HEK293 (cell line): ENCODE results near the gene EGFR.

Experiments
- CTCF ChIA-PET: fragments of 350-600 bp; formaldehyde crosslinking; extraction: SDS; loops from one replicate; lab custom pipeline; 2021; ENCODE audit warnings: antibody characterized with exemption; lab: Yijun Ruan, JAX
- POLR2A ChIA-PET: fragments of 300-600 bp; formaldehyde crosslinking; extraction: SDS; loops from one replicate; lab custom pipeline; 2020; ENCODE audit warnings: antibody characterized with exemption, inconsistent platforms; lab: Yijun Ruan, JAX
- H3K27ac ChIP-seq: fragments of 200-500 bp; sonication (Bioruptor generic); 2 replicates; pipeline ENCODE4 v1.5.1; 2014; ENCODE audit warnings: low read depth, low read length, control low read depth, inconsistent platforms; ENCODE audit errors: extremely low read depth
- H3K36me3 ChIP-seq, 2 experiments: fragments of 200-500 bp in 1 of 2; sonication (Bioruptor generic) in 1 of 2; 1 replicate in 1 of 2; 2 replicates in 1 of 2; pipeline ENCODE4 v1.5.1; 2014 to 2017; ENCODE audit warnings: inconsistent platforms in 2 of 2, low read length in 2 of 2; ENCODE audit not compliant: control insufficient read depth in 2 of 2, insufficient read depth in 1 of 2
- H3K4me1 ChIP-seq: fragments of 200-500 bp; sonication (Bioruptor generic); 2 replicates; pipeline ENCODE4 v1.5.1; 2014; ENCODE audit warnings: mild to moderate bottlenecking, low read length, inconsistent platforms; ENCODE audit not compliant: control insufficient read depth, insufficient read depth
- H3K4me3 ChIP-seq: 2 replicates; pipeline ENCODE4 v1.5.1; 2011; ENCODE audit warnings: low read depth, mild to moderate bottlenecking, control low read depth, low read length, moderate library complexity
- H3K9me3 ChIP-seq: fragments of 200-500 bp; sonication (Bioruptor generic); 2 replicates; pipeline ENCODE4 v1.5.1; 2014; ENCODE audit warnings: low read depth, low read length, inconsistent platforms; ENCODE audit not compliant: control insufficient read depth, insufficient read depth
- EGR2 ChIP-seq: fragments of 450-650 bp; formaldehyde crosslinking; IDR thresholded peaks from 2 replicates; pipeline ENCODE4 v1.5.1; 2016; ENCODE audit warnings: low read depth, missing biosample characterization, missing genetic modification characterization
- GLIS1 ChIP-seq: fragments of 450-650 bp; formaldehyde crosslinking; IDR thresholded peaks from 2 replicates; pipeline ENCODE4 v1.5.1; 2016; ENCODE audit warnings: missing biosample characterization, missing genetic modification characterization
- SCRT1 ChIP-seq: fragments of 450-650 bp; formaldehyde crosslinking; IDR thresholded peaks from 2 replicates; pipeline ENCODE4 v1.5.1; 2016; ENCODE audit warnings: missing biosample characterization, missing genetic modification characterization, borderline replicate concordance
- SCRT2 ChIP-seq: fragments of 450-650 bp; formaldehyde crosslinking; IDR thresholded peaks from 2 replicates; pipeline ENCODE4 v1.5.1; 2016; ENCODE audit warnings: missing biosample characterization, missing genetic modification characterization
- SP7 ChIP-seq: fragments of 450-650 bp; formaldehyde crosslinking; IDR thresholded peaks from 2 replicates; pipeline ENCODE4 v1.5.1; 2016; ENCODE audit warnings: missing biosample characterization, missing genetic modification characterization
- ZBTB6 ChIP-seq: fragments of 450-650 bp; formaldehyde crosslinking; IDR thresholded peaks from 2 replicates; pipeline ENCODE4 v1.5.1; 2017; ENCODE audit warnings: missing biosample characterization, missing genetic modification characterization
- ZEB2 ChIP-seq: fragments of 450-650 bp; formaldehyde crosslinking; IDR thresholded peaks from 2 replicates; pipeline ENCODE4 v1.5.1; 2016; ENCODE audit warnings: missing biosample characterization, missing genetic modification characterization
- ZFHX2 ChIP-seq: fragments of 450-650 bp; formaldehyde crosslinking; conservative IDR thresholded peaks from 2 replicates; pipeline ENCODE4 v1.5.1; 2016; ENCODE audit warnings: missing biosample characterization, missing genetic modification characterization
- ZNF10 ChIP-seq: fragments of 450-650 bp; formaldehyde crosslinking; IDR thresholded peaks from 2 replicates; pipeline ENCODE4 v1.5.1; 2017; ENCODE audit warnings: missing biosample characterization, missing genetic modification characterization
- ZNF140 ChIP-seq: fragments of 450-650 bp; formaldehyde crosslinking; IDR thresholded peaks from 2 replicates; pipeline ENCODE4 v1.5.1; 2016; ENCODE audit warnings: missing biosample characterization, missing genetic modification characterization
- ZNF157 ChIP-seq: fragments of 450-650 bp; formaldehyde crosslinking; IDR thresholded peaks from 2 replicates; pipeline ENCODE4 v1.5.1; 2016; ENCODE audit warnings: missing biosample characterization, missing genetic modification characterization
- ZNF23 ChIP-seq: fragments of 450-650 bp; formaldehyde crosslinking; IDR thresholded peaks from 2 replicates; pipeline ENCODE4 v1.5.1; 2016; ENCODE audit warnings: missing biosample characterization, missing genetic modification characterization, borderline replicate concordance
- ZNF239 ChIP-seq: fragments of 450-650 bp; formaldehyde crosslinking; IDR thresholded peaks from 2 replicates; pipeline ENCODE4 v1.5.1; 2016; ENCODE audit warnings: missing biosample characterization, missing genetic modification characterization
- ZNF324 ChIP-seq: fragments of 450-650 bp; formaldehyde crosslinking; IDR thresholded peaks from 2 replicates; pipeline ENCODE4 v1.5.1; 2016; ENCODE audit warnings: missing biosample characterization, missing genetic modification characterization
- ZNF350 ChIP-seq: fragments of 450-650 bp; formaldehyde crosslinking; IDR thresholded peaks from 2 replicates; pipeline ENCODE4 v1.5.0; 2017; ENCODE audit warnings: missing biosample characterization, mild to moderate bottlenecking, missing genetic modification characterization
- ZNF404 ChIP-seq: fragments of 450-650 bp; formaldehyde crosslinking; IDR thresholded peaks from 2 replicates; pipeline ENCODE4 v1.5.1; 2017; ENCODE audit warnings: missing biosample characterization, missing genetic modification characterization
- ZNF623 ChIP-seq: fragments of 450-650 bp; formaldehyde crosslinking; IDR thresholded peaks from 2 replicates; pipeline ENCODE4 v1.5.1; 2016; ENCODE audit warnings: missing biosample characterization, missing genetic modification characterization
- ZNF626 ChIP-seq: fragments of 450-650 bp; sonication (Bioruptor Pico); formaldehyde crosslinking; IDR thresholded peaks from 2 replicates; pipeline ENCODE4 v1.5.1; 2018; ENCODE audit warnings: missing biosample characterization, missing genetic modification characterization, inconsistent platforms
- ZNF629 ChIP-seq: fragments of 450-650 bp; formaldehyde crosslinking; IDR thresholded peaks from 2 replicates; pipeline ENCODE4 v1.5.1; 2017; ENCODE audit warnings: missing biosample characterization, missing genetic modification characterization
- ZNF658 ChIP-seq: fragments of 450-650 bp; formaldehyde crosslinking; IDR thresholded peaks from 2 replicates; pipeline ENCODE4; 2016; ENCODE audit warnings: missing biosample characterization, missing genetic modification characterization
- TF ChIP-seq, protein P1 (sequence below): fragments of 450-650 bp; formaldehyde crosslinking; IDR thresholded peaks from 2 replicates; pipeline ENCODE4 v1.5.1; 2016; ENCODE audit warnings: missing biosample characterization, missing genetic modification characterization

Gene EGFR

DNA sequence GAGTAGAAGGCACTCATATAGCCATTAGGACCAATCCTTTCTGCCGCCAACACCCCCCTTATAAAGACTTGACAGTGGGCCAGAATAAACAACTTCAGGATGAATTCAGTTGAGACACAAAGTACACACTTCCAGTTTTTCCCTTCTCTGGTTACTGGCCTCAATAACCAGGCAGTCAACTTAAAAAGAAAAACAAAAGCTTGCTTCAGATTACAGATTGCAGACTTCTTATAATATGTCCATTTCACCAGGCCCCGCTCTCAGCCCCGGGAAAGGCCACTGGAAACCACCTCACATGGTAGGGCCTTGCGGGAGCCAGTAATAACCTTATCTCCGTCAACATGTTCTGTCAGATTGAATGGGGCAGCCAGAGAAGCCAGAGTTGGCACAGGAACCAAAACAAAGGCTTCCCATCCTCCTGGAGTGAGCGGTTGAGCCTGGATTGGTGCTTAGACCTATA is 108.8 kb downstream of the EGFR start (continued):
- TF ChIP-seq, protein P1, sequence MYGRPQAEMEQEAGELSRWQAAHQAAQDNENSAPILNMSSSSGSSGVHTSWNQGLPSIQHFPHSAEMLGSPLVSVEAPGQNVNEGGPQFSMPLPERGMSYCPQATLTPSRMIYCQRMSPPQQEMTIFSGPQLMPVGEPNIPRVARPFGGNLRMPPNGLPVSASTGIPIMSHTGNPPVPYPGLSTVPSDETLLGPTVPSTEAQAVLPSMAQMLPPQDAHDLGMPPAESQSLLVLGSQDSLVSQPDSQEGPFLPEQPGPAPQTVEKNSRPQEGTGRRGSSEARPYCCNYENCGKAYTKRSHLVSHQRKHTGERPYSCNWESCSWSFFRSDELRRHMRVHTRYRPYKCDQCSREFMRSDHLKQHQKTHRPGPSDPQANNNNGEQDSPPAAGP: no peak
- TF ChIP-seq ZNF350 (tag by site-specific recombination) (no peak), ZNF404 (tag by site-specific recombination) (no peak), ZNF23 (tag by site-specific recombination) (no peak), ZEB2 (tag by site-specific recombination) (peak; percentile 42; the same call in 1 of the 2 replicates), ZNF658 (tag by site-specific recombination) (no peak)
- TF ChIP-seq, all 188 proteins: peak for 29

DNA sequence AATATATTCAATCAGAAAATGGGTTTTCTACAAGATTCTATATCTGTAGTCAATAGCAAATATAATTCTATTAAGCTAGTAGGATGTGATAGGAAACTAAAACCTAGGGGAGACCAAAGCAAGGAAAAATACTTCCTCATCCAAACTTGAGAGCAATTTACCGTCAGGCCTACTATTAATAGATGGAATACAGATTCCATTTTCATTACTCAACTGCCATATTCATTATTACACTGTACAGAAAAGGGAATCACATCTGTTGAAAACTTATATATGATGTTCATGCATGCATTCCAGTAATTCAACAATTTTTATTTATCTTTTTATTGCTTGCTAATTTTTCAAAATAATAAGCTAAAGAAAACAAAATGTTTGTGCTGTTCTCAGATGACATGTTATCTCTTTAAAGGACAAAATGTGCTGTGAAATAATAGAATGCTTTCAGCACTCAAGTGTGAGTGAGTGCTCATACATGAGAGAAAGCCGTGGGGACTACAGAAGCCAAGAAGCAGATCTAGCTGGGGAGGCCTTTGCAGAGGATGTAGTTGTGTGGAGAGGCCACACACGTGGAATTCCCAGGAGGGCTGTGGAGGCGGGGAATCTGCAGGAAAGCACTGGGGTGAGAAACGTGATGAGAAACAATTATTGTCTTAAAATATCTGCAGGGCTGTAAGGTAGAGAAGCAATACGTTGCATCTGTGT is 110.0 kb downstream of the EGFR start:
- no peak overlapping the region for H3K4me3 ChIP-seq
- CTCF ChIA-PET: interaction anchor here (0.6 to 1.2 kb wide), 4 partner anchors 13 to 387 kb away, joined by 3 to 5 read pairs (median 4); no protein-coding TSS in a partner anchor
- peak overlapping the region; percentile 34; the same call in 1 of the 2 replicates for H3K27ac ChIP-seq
- peaks cover 38% of the 10 kb centered on the region for H3K4me1 ChIP-seq
- POLR2A ChIA-PET: interaction anchor here (0.7 kb wide), 1 partner anchor 109 kb away, joined by 3 read pairs; no protein-coding TSS in a partner anchor
- H3K9me3 ChIP-seq: no peaks in the 10 kb centered on the region
- TF ChIP-seq GLIS1 (tag by site-specific recombination) (peak; percentile 87), ZNF157 (no peak)
- TF ChIP-seq, all 188 proteins: peak for 1
- H3K36me3 ChIP-seq: no peaks in the 10 kb centered on the region

GRCh38 chr7:55129541-55130394 is 111.0 kb downstream of the EGFR start:
- no peak overlapping the region for H3K4me3 ChIP-seq
- peak overlapping the region; percentile 34 for H3K27ac ChIP-seq
- peak; percentile 17; the same call in 1 of the 2 replicates for TF ChIP-seq GLIS1 (tag by site-specific recombination)
- TF ChIP-seq ZNF629 (tag by site-specific recombination): 0 out of 2 replicates have a peak, but pooled peaks have one; percentile 14
- TF ChIP-seq SCRT1: peak; percentile 86
- TF ChIP-seq ZBTB6: no peak
- TF ChIP-seq SCRT2: peak; percentile 86
- ChIA-PET POLR2A (no interaction called here), CTCF (interaction anchor here (0.7 to 1.2 kb wide), 3 partner anchors 9 to 356 kb away, joined by 3 to 4 read pairs (median 3); no protein-coding TSS in a partner anchor)
- H3K9me3 ChIP-seq: no peaks in the 10 kb centered on the region
- peaks cover 38% of the 10 kb centered on the region for H3K4me1 ChIP-seq
- H3K36me3 ChIP-seq: no peaks in the 10 kb centered on the region

GRCh38 chr7:55130395-55131141 is 111.8 kb downstream of the EGFR start:
- Histone ChIP-seq H3K4me3 (no peak overlapping the region), H3K27ac (0 out of 2 replicates have a peak overlapping the region, but pooled peaks have one; percentile 34), H3K4me1 (peaks cover 38% of the 10 kb centered on the region), H3K36me3 (no peaks in the 10 kb centered on the region), H3K9me3 (no peaks in the 10 kb centered on the region)
- peak; percentile 84 for TF ChIP-seq EGR2 (tag by site-specific recombination)
- no peak for TF ChIP-seq ZNF140
- TF ChIP-seq ZNF623 (tag by site-specific recombination): no peak
- TF ChIP-seq ZNF626 (tag by site-specific recombination): no peak
- TF ChIP-seq SP7 (tag by site-specific recombination): no peak
- no peak for TF ChIP-seq ZNF324 (tag by site-specific recombination)
- TF ChIP-seq, protein P1: no peak
- TF ChIP-seq ZFHX2 (tag by site-specific recombination): peak; percentile 83
- TF ChIP-seq ZNF239: no peak
- no peak for TF ChIP-seq ZNF10 (tag by site-specific recombination)
- ChIA-PET CTCF (interaction anchor here (1.2 kb wide), 1 partner anchor 12 kb away, joined by 4 read pairs; no protein-coding TSS in a partner anchor), POLR2A (no interaction called here)
